Endothelial cell of umbilical vein (primary cell): ENCODE data around the gene KLHL25. TPM values are rescaled to one million over a fixed set of nuclear protein-coding genes. Genes with fewer than 3 reads are reported as not detected.
"Not testable (repeated sequence)": the region's sequence is repeated elsewhere in the genome, so short reads cannot be mapped to it uniquely, and the experiment has no call there.

Source experiments
- BruUV-seq: library from RNA; stranded (reverse); fragments of 400-500 nt; replicated peaks from 2 replicates; lab custom pipeline; 2021; lab: Mats Ljungman, UMichigan
- CTCF ChIA-PET: fragments of 300-600, 350-600 bp; sonication (Branson Sonifier 250); formaldehyde crosslinking; loops from one replicate; lab custom pipeline; 2021; ENCODE audit warnings: antibody characterized with exemption, inconsistent platforms; lab: Charles Lee
- POLR2A ChIA-PET: fragments of 300-600, 350-600 bp; sonication (Branson Sonifier 250); formaldehyde crosslinking; loops from one replicate; lab custom pipeline; 2021; ENCODE audit warnings: antibody characterized with exemption, inconsistent platforms; lab: Charles Lee
- DNase-seq: peaks from one replicate; pipeline ENCODE4 v3.0.0-alpha.2; 2011; ENCODE audit warnings: low read depth, low spot score
- FAIRE-seq: peaks from 2 replicates; lab custom pipeline; 2011; peaks lifted over from hg19 to GRCh38; lab: Jason Lieb, UNC
- H2AFZ ChIP-seq: 2 replicates; pipeline ENCODE4 v1.6.0; 2012; ENCODE audit warnings: low read depth, low read length, control low read depth, inconsistent platforms
- H3K27ac ChIP-seq: 2 replicates; pipeline ENCODE4 v1.5.1; 2011; ENCODE audit warnings: low read depth, mild to moderate bottlenecking, control low read depth, low read length, moderate library complexity; ENCODE audit not compliant: insufficient read depth
- H3K27me3 ChIP-seq, 2 experiments: 2 replicates each; pipeline versions ENCODE4 v1.6.0 to v1.6.1; 2011; ENCODE audit warnings: low read length in 2 of 2, mixed read lengths in 1 of 2; ENCODE audit not compliant: control insufficient read depth in 2 of 2, insufficient read depth in 2 of 2
- H3K36me3 ChIP-seq, 2 experiments: 2 replicates in 1 of 2; 3 replicates in 1 of 2; pipeline ENCODE4 v1.5.1; 2011; ENCODE audit warnings: low read length in 2 of 2, mild to moderate bottlenecking in 1 of 2, moderate library complexity in 1 of 2; ENCODE audit not compliant: control insufficient read depth in 2 of 2, insufficient read depth in 2 of 2; ENCODE audit errors: extremely low read depth in 1 of 2
- H3K4me1 ChIP-seq: 3 replicates; pipeline ENCODE4 v1.5.1; 2011; ENCODE audit warnings: mild to moderate bottlenecking, low read length; ENCODE audit not compliant: control insufficient read depth, insufficient read depth; ENCODE audit errors: extremely low read depth
- H3K4me2 ChIP-seq: 2 replicates; pipeline ENCODE4 v1.6.1; 2011; ENCODE audit warnings: low read length, control low read depth, mixed read lengths; ENCODE audit not compliant: insufficient read depth
- H3K4me3 ChIP-seq, 3 experiments: fragments of 200-600 bp in 1 of 3; sonication (generic), shearing (Covaris generic) in 1 of 3; replicated peaks in 1 of 3; 2 replicates each; pipeline ENCODE4 v1.5.1; 2011 to 2016; ENCODE audit warnings: control low read depth in 3 of 3, low read length in 3 of 3, mild to moderate bottlenecking in 2 of 3, inconsistent platforms in 1 of 3, low read depth in 1 of 3, moderate library complexity in 1 of 3; ENCODE audit not compliant: insufficient read depth in 1 of 3
- H3K79me2 ChIP-seq: 2 replicates; pipeline ENCODE4 v1.6.0; 2012; ENCODE audit warnings: low read length, inconsistent platforms; ENCODE audit not compliant: control insufficient read depth, insufficient read depth
- H3K9ac ChIP-seq: replicated peaks from 2 replicates; pipeline ENCODE3; 2011; ENCODE audit warnings: low read length, control low read depth; ENCODE audit not compliant: insufficient read depth; ENCODE audit errors: extremely low read depth
- H3K9me1 ChIP-seq: replicated peaks from 3 replicates; pipeline ENCODE4 v1.6.0; 2011; ENCODE audit warnings: mild to moderate bottlenecking, low read length; ENCODE audit not compliant: control insufficient read depth, insufficient read depth; ENCODE audit errors: extremely low read depth
- H3K9me3 ChIP-seq: replicated peaks from 2 replicates; pipeline ENCODE4 v1.5.1; 2012; ENCODE audit warnings: low read length, inconsistent platforms; ENCODE audit not compliant: control insufficient read depth, insufficient read depth
- H4K20me1 ChIP-seq: replicated peaks from 2 replicates; pipeline ENCODE3; 2011; ENCODE audit warnings: mild to moderate bottlenecking, low read length; ENCODE audit not compliant: control insufficient read depth, insufficient read depth; ENCODE audit errors: extremely low read depth
- EZH2 ChIP-seq: IDR thresholded peaks from 2 replicates; pipeline ENCODE4 v1.6.1; 2012; ENCODE audit warnings: borderline replicate concordance, low read depth, mild to moderate bottlenecking, moderate library complexity, low read length, inconsistent platforms; ENCODE audit not compliant: severe bottlenecking
- FOS ChIP-seq: IDR thresholded peaks from 2 replicates; pipeline ENCODE4 v1.6.1; 2011; ENCODE audit warnings: mild to moderate bottlenecking, low read length, moderate library complexity, borderline replicate concordance; ENCODE audit not compliant: insufficient read depth
- GATA2 ChIP-seq: IDR thresholded peaks from 2 replicates; pipeline ENCODE4 v1.7.0; 2011; ENCODE audit warnings: low read depth, mild to moderate bottlenecking, moderate library complexity, mixed read lengths, low read length; ENCODE audit not compliant: insufficient read length, insufficient read depth
- JUN ChIP-seq: IDR thresholded peaks from 2 replicates; pipeline ENCODE4 v1.6.1; 2011; ENCODE audit warnings: borderline replicate concordance, low read depth; ENCODE audit not compliant: insufficient read length, insufficient read depth
- MYC ChIP-seq: IDR thresholded peaks from one replicate; pipeline ENCODE4 v1.6.1; 2011; ENCODE audit warnings: mild to moderate bottlenecking, low read depth, low read length
- POLR2A ChIP-seq: IDR thresholded peaks from 2 replicates; pipeline ENCODE4 v1.6.1; 2012; ENCODE audit warnings: low read depth, mild to moderate bottlenecking, control low read depth, low read length
- POLR2AphosphoS5 ChIP-seq: IDR thresholded peaks from 2 replicates; pipeline ENCODE4 v1.6.1; 2012; ENCODE audit warnings: low read depth, mild to moderate bottlenecking, control low read depth, low read length, moderate library complexity; ENCODE audit not compliant: insufficient read depth
- dilution Hi-C: fragments of 300-500 bp; cut with MboI; formaldehyde crosslinking; loops from one replicate; pipeline ENCODE4 v1.15.0; 2019; ENCODE audit warnings: low sequenced_read_pairs; ENCODE audit not compliant: extremely low pct_ligation_motif_present
- intact Hi-C: fragments of 100-400 bp; cut with micrococcal nuclease; formaldehyde crosslinking; loops from one replicate; pipeline ENCODE4 v1.10.0; 2022
- polyA plus RNA-seq, 4 experiments: library from polyadenylated mRNA; depleted of rRNA in 3 of 4; stranded (reverse) in 3 of 4; unstranded in 1 of 4; fragments of >200 nt; gene quantifications; 2 replicates each; pipeline versions ENCODE4 v1.2.1 to v1.2.3, GENCODE V29; 2011 to 2012; ENCODE audit warnings: missing spikeins in 1 of 4
- total RNA-seq: library from RNA; stranded (reverse); gene quantifications from 2 replicates; pipeline ENCODE4 v1.2.3, GENCODE V29; 2021
- TF ChIP-seq, protein P1 (sequence below), 2 donors: IDR thresholded peaks; 1 replicate in 1 of 2; 2 replicates in 1 of 2; pipeline ENCODE4 v1.5.1; 2011; ENCODE audit warnings: low read length in 2 of 2, mild to moderate bottlenecking in 2 of 2, moderate library complexity in 2 of 2, control low read depth in 1 of 2, inconsistent platforms in 1 of 2, low read depth in 1 of 2; ENCODE audit not compliant: insufficient read depth in 1 of 2; ENCODE audit errors: extremely low read depth in 1 of 2
- TF ChIP-seq, protein P2 (sequence below): IDR thresholded peaks from 2 replicates; pipeline ENCODE4 v1.6.1; 2011; ENCODE audit not compliant: insufficient read depth, insufficient read length

KLHL25 gene
- total and polyA plus RNA-seq, 2 donors (not counting 3 experiments of a cell fraction or from before 2014, with no cell fraction given), result 5.4 to 6.4 TPM

GRCh38 chr15:85802617-85803016 lies 7.9 kb upstream of the KLHL25 start:
- H4K20me1 ChIP-seq, H3K79me2 ChIP-seq, dilution Hi-C loops, POLR2A ChIA-PET, H3K27me3 ChIP-seq, H3K4me1 ChIP-seq, BruUV-seq, H3K9me1 ChIP-seq, H3K36me3 ChIP-seq, DNase-seq, H3K9me3 ChIP-seq, H3K27ac ChIP-seq, FAIRE-seq, H3K4me3 ChIP-seq, H3K4me2 ChIP-seq, H3K9ac ChIP-seq, intact Hi-C loops, H2AFZ ChIP-seq: not testable (repeated sequence)
- CTCF ChIA-PET, result interaction anchor here (1.2 to 1.3 kb wide), 2 partner anchors 11 to 16 kb away, joined by 3 to 4 read pairs; no protein-coding TSS in a partner anchor
- TF ChIP-seq, protein P1, sequence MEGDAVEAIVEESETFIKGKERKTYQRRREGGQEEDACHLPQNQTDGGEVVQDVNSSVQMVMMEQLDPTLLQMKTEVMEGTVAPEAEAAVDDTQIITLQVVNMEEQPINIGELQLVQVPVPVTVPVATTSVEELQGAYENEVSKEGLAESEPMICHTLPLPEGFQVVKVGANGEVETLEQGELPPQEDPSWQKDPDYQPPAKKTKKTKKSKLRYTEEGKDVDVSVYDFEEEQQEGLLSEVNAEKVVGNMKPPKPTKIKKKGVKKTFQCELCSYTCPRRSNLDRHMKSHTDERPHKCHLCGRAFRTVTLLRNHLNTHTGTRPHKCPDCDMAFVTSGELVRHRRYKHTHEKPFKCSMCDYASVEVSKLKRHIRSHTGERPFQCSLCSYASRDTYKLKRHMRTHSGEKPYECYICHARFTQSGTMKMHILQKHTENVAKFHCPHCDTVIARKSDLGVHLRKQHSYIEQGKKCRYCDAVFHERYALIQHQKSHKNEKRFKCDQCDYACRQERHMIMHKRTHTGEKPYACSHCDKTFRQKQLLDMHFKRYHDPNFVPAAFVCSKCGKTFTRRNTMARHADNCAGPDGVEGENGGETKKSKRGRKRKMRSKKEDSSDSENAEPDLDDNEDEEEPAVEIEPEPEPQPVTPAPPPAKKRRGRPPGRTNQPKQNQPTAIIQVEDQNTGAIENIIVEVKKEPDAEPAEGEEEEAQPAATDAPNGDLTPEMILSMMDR (IDR thresholded peaks at IDR 0.05; ENCODE audit: extremely low read depth in 1 of 2, insufficient read depth in 1 of 2, low read depth in 1 of 2, low read length in 2 of 2), result peak in 1 of 2 donors; percentile 18

DNA sequence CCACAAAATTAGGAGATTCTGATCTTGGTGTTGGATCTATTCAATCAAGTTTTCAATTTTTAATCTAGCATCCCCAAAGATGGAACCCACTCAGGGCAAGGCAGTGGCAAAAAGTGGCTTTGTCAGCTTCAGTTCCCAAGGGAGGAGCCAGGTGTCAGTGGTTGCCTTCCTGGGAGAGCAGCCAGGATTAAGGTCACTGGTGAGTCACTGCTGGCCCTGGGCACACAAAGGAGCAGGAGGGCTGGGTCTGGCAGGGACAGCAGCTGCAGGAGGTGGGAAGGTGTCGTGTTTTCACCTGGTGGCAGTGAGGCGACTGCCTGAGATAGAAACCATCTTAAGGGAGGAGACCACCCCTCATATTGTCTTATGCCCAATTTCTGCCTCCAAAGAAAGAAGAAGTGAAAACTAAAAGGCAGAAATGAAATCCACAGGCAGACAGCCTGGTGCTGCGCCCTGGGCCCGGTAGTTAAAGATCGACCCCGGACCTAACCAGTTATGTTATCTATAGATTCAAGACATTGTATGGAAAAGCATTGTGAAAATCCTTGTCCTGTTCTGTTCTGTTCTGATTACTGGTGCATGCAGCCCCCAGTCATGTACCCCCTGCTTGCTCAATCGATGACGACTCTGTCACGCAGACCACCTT lies 5.9 kb upstream of the KLHL25 start:
- TF ChIP-seq, protein P2, sequence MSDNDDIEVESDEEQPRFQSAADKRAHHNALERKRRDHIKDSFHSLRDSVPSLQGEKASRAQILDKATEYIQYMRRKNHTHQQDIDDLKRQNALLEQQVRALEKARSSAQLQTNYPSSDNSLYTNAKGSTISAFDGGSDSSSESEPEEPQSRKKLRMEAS, result no peak
- TF ChIP-seq, protein P1 (IDR thresholded peaks at IDR 0.05; ENCODE audit: extremely low read depth in 1 of 2, insufficient read depth in 1 of 2, low read depth in 1 of 2, low read length in 2 of 2), result no peak
- no peak for TF ChIP-seq FOS
- TF ChIP-seq EZH2, result no peak
- no peak for TF ChIP-seq JUN
- TF ChIP-seq POLR2AphosphoS5, result no peak
- no peak for TF ChIP-seq GATA2
- no peak for TF ChIP-seq POLR2A
- TF ChIP-seq MYC, result no peak
- intact Hi-C loops (no loop called here), dilution Hi-C loops (no loop called here)
- Histone ChIP-seq H3K27ac (no peak overlapping the region), H3K4me2 (no peak overlapping the region), H3K79me2 (no peaks in the 10 kb centered on the region), H4K20me1 (no peaks in the 10 kb centered on the region), H3K27me3 (peaks cover 2% of the 10 kb centered on the region in 2 experiments), H3K36me3 (no peaks in the 10 kb centered on the region), H3K9me1 (no peaks in the 10 kb centered on the region), H3K9ac (no peak overlapping the region), H2AFZ (no peak overlapping the region), H3K4me1 (peaks cover under 1% of the 10 kb centered on the region), H3K4me3 (no peak overlapping the region), H3K9me3 (no peaks in the 10 kb centered on the region)
- POLR2A ChIA-PET, result no interaction called here
- no peak for FAIRE-seq
- DNase-seq, result no peak
- CTCF ChIA-PET, result interaction anchor here (0.6 to 1.2 kb wide), 3 partner anchors 13 to 285 kb away, joined by 3 to 4 read pairs (median 4); no protein-coding TSS in a partner anchor
- BruUV-seq, result no TSS peak
